Natural killer cell (primary cell): Measurements from ENCODE around the gene RAD51AP1. TPM values are rescaled to one million over a fixed set of nuclear protein-coding genes. Genes with fewer than 3 reads are reported as not detected.
A peak's percentile ranks its signal among the peaks of the same experiment; 100 is the strongest.

ENCODE experiments used
- ATAC-seq, 3 donors: fragments of 150-1000 bp in 2 of 3; fragments of 200-7000 bp in 1 of 3; cut with Tn5 transposase; 1 replicate in 1 of 3; 2 replicates in 2 of 3; pipeline ENCODE4 v1.10.0; 2021; ENCODE audit warnings: mild to moderate bottlenecking in 2 of 3, moderate library complexity in 2 of 3
- DNase-seq, 2 donors: peaks; one replicate each; pipeline versions ENCODE4 v3.0.0 to v3.0.0-alpha.2; 2013 to 2021; ENCODE audit warnings: mixed read lengths in 1 of 2
- H3K27ac ChIP-seq: one replicate; pipeline ENCODE4 v1.5.1; 2013; ENCODE audit warnings: mild to moderate bottlenecking, low read length
- H3K27me3 ChIP-seq: one replicate; pipeline ENCODE4 v1.6.1; 2013; ENCODE audit warnings: low read length; ENCODE audit not compliant: control insufficient read depth, insufficient read depth
- H3K36me3 ChIP-seq: one replicate; pipeline ENCODE4 v1.6.1; 2013; ENCODE audit warnings: low read length; ENCODE audit not compliant: control insufficient read depth, insufficient read depth
- H3K4me1 ChIP-seq: one replicate; pipeline ENCODE4 v1.6.1; 2013; ENCODE audit warnings: low read length; ENCODE audit not compliant: control insufficient read depth, insufficient read depth
- H3K4me3 ChIP-seq: one replicate; pipeline ENCODE4 v1.5.1; 2013; ENCODE audit warnings: low read length
- H3K9me3 ChIP-seq: one replicate; pipeline ENCODE4 v1.6.1; 2013; ENCODE audit warnings: low read length; ENCODE audit not compliant: control insufficient read depth, insufficient read depth
- H3K27ac Mint-ChIP-seq, 2 donors: one replicate each; pipeline ENCODE4 v1.8.0; 2022; ENCODE audit warnings: mild to moderate bottlenecking in 2 of 2, mixed read lengths in 2 of 2, moderate library complexity in 1 of 2
- H3K27me3 Mint-ChIP-seq, 2 donors: one replicate each; pipeline ENCODE4 v1.8.0; 2022; ENCODE audit warnings: low read depth in 2 of 2, mixed read lengths in 2 of 2
- H3K36me3 Mint-ChIP-seq: one replicate; pipeline ENCODE4 v1.8.0; 2022; ENCODE audit warnings: mixed read lengths
- H3K4me1 Mint-ChIP-seq, 2 donors: one replicate each; pipeline ENCODE4 v1.8.0; 2022; ENCODE audit warnings: mixed read lengths in 2 of 2
- H3K4me3 Mint-ChIP-seq: one replicate; pipeline ENCODE4 v1.8.0; 2022; ENCODE audit warnings: mild to moderate bottlenecking, moderate library complexity, mixed read lengths
- H3K9me3 Mint-ChIP-seq, 2 donors: one replicate each; pipeline ENCODE4 v1.8.0; 2022; ENCODE audit warnings: mixed read lengths in 2 of 2
- WGBS: methylation state at CpG from one replicate; pipeline ENCODE4 v1.1.7; 2013; ENCODE audit warnings: missing lambda C conversion rate; ENCODE audit not compliant: insufficient coverage; 5-methylcytosine and 5-hydroxymethylcytosine counted together
- intact Hi-C: fragments of 100-400 bp; cut with micrococcal nuclease; formaldehyde crosslinking; loops from one replicate; pipeline ENCODE4 v1.14.2; 2022
- total RNA-seq, 4 donors: library from RNA; stranded (reverse); fragments of 120-200 nt in 1 of 4; gene quantifications; one replicate each; pipeline versions ENCODE4 v1.2.3 to v1.2.4, GENCODE V29; 2013 to 2022
- TF ChIP-seq, protein P1 (sequence below): fragments of 200-600 bp; IDR thresholded peaks from one replicate; pipeline ENCODE4 v1.8.0; 2022; ENCODE audit warnings: antibody characterized with exemption

The RAD51AP1 gene
- total RNA-seq, 3 donors from 2014 or later (not counting 1 experiment from before 2014, with no cell fraction given), result 3.4 to 5.4 (median 5.2) TPM

DNA sequence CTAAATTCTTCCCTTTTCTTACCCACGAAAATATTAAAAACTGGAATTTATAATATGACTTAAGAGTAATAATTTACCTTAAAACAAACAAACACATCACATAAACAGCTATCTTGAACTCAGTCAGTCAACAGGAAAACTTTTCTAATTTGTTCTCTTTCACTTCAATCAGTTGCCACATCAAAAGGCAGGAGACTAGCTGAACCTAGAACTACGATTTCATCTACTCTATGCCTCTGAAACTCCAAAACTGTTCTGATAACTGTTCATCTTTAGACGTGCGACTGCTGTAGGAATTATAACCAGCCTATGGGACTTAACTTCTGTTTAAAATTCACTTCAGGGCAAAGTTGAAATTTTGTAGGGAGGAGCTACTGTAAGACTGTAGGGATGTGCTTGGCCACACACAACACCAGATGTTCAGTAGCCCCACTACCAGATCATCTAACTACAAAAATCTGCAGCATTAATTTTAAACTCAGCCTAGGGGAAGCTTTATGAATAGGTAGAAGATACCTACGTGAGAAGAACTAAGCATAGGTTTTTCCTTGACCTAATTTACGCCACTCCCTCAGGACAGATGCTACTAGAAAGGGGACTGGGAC, 7.6 kb upstream of the RAD51AP1 start:
- ATAC-seq (no peak), DNase-seq (peak in 1 of 2 donors; percentile 32)
- no peaks in the 10 kb centered on the region for H3K4me1 Mint-ChIP-seq
- no peaks in the 10 kb centered on the region for H3K27me3 ChIP-seq
- no peak overlapping the region for H3K27ac Mint-ChIP-seq
- H3K27me3 Mint-ChIP-seq, result no peaks in the 10 kb centered on the region
- no peaks in the 10 kb centered on the region for H3K36me3 Mint-ChIP-seq
- TF ChIP-seq, protein P1, sequence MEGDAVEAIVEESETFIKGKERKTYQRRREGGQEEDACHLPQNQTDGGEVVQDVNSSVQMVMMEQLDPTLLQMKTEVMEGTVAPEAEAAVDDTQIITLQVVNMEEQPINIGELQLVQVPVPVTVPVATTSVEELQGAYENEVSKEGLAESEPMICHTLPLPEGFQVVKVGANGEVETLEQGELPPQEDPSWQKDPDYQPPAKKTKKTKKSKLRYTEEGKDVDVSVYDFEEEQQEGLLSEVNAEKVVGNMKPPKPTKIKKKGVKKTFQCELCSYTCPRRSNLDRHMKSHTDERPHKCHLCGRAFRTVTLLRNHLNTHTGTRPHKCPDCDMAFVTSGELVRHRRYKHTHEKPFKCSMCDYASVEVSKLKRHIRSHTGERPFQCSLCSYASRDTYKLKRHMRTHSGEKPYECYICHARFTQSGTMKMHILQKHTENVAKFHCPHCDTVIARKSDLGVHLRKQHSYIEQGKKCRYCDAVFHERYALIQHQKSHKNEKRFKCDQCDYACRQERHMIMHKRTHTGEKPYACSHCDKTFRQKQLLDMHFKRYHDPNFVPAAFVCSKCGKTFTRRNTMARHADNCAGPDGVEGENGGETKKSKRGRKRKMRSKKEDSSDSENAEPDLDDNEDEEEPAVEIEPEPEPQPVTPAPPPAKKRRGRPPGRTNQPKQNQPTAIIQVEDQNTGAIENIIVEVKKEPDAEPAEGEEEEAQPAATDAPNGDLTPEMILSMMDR, result no peak
- no peaks in the 10 kb centered on the region for H3K4me1 ChIP-seq
- no peaks in the 10 kb centered on the region for H3K9me3 ChIP-seq
- peaks cover 47% of the 10 kb centered on the region for H3K36me3 ChIP-seq
- 84% methylated on average over 5 of the region's 6 CpGs for WGBS
- H3K4me3 Mint-ChIP-seq, result no peak overlapping the region
- H3K27ac ChIP-seq, result no peak overlapping the region
- H3K9me3 Mint-ChIP-seq, result no peaks in the 10 kb centered on the region
- no peak overlapping the region for H3K4me3 ChIP-seq
- intact Hi-C loops, result no loop called here

DNA sequence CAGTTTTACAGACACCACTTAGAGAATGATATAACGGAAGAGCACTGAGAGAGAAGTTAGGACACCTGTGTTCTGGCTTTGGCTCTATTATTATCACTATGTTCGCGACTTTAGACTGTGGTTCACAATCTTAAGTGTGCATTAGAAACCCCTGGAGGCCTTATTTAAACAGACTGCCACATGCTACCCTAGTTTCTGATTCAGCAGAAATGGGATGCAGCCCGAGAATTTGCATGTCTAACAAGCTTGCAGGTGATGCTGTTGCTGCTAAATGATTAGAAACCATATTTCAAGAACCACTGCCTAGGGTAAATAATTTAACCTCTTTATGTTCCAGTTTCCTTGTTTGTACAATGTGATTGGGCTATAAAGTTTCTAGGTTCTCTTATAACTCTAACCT, 3.6 kb upstream of the RAD51AP1 start:
- H3K36me3 ChIP-seq, result peaks cover 31% of the 10 kb centered on the region
- H3K27ac ChIP-seq, result no peak overlapping the region
- H3K4me3 ChIP-seq, result no peak overlapping the region
- Mint-ChIP-seq H3K27me3 (no peaks in the 10 kb centered on the region), H3K36me3 (no peaks in the 10 kb centered on the region), H3K27ac (no peak overlapping the region), H3K4me3 (no peak overlapping the region), H3K9me3 (no peaks in the 10 kb centered on the region), H3K4me1 (peaks cover 22 to 33% of the 10 kb centered on the region in 2 donors)
- TF ChIP-seq, protein P1, result no peak
- no peaks in the 10 kb centered on the region for H3K9me3 ChIP-seq
- no peak for ATAC-seq
- intact Hi-C loops, result loop anchor here (5.0 kb wide), 1 partner anchor 663 kb away; the partner anchor contains the start of gene PARP11
- peaks cover 3% of the 10 kb centered on the region for H3K4me1 ChIP-seq
- 98% methylated on average over 4 of the region's 4 CpGs for WGBS
- H3K27me3 ChIP-seq, result no peaks in the 10 kb centered on the region
- DNase-seq, result no peak

DNA sequence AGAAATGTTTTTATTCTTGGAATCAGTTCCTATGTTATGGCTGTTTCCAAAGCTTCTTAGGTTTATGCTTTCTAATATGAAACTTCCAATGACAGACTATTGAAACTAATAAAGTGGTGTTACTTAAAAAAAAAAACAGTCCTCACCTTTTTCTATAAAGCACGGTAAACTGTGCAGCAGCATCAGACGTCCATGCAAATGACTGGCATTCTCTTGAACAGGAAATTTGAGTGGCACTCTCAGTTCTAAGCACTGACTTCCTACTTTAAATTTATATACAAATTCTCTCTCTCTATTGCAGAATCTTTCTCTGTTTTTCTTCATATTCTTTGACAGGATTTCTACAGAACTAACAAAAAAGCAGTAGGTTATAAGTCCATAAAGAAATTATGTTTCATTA, 2.8 kb upstream of the RAD51AP1 start:
- H3K9me3 ChIP-seq, result no peaks in the 10 kb centered on the region
- Mint-ChIP-seq H3K27me3 (no peaks in the 10 kb centered on the region), H3K36me3 (no peaks in the 10 kb centered on the region), H3K4me1 (peaks cover 22 to 33% of the 10 kb centered on the region in 2 donors), H3K4me3 (no peak overlapping the region), H3K9me3 (no peaks in the 10 kb centered on the region), H3K27ac (no peak overlapping the region)
- DNase-seq (no peak), ATAC-seq (no peak)
- H3K27ac ChIP-seq, result no peak overlapping the region
- no peak overlapping the region for H3K4me3 ChIP-seq
- peaks cover 31% of the 10 kb centered on the region for H3K36me3 ChIP-seq
- peaks cover 3% of the 10 kb centered on the region for H3K4me1 ChIP-seq
- WGBS, result 64% methylated on average over 2 of the region's 2 CpGs
- TF ChIP-seq, protein P1, result no peak
- no peaks in the 10 kb centered on the region for H3K27me3 ChIP-seq
- intact Hi-C loops, result loop anchor here (5.0 kb wide), 1 partner anchor 664 kb away; the partner anchor contains the start of gene PARP11
